Esophagus muscularis mucosa (tissue), 4 donors: ENCODE results near the gene HOXC10.

Source experiments
- EP300 ChIP-seq: sonication (generic); formaldehyde crosslinking; IDR thresholded peaks from one replicate; pipeline ENCODE4 v1.6.1; 2017; ENCODE audit warnings: antibody characterized with exemption
- POLR2A ChIP-seq: fragments of 450-650 bp; IDR thresholded peaks from one replicate; pipeline ENCODE4 v1.6.1; 2017; ENCODE audit warnings: antibody characterized with exemption, moderate library complexity, mild to moderate bottlenecking, low read depth
- POLR2AphosphoS5 ChIP-seq, 2 donors: sonication (generic); formaldehyde crosslinking; IDR thresholded peaks; one replicate each; pipeline ENCODE4 v1.6.1; 2017; ENCODE audit warnings: antibody characterized with exemption in 2 of 2
- TF ChIP-seq, protein P1 (sequence below), 3 experiments: fragments of 200-600 bp in 2 of 3; fragments of 450-650 bp in 1 of 3; sonication (generic) in 2 of 3; IDR thresholded peaks; one replicate each; pipeline ENCODE4 v1.5.1; 2017 to 2019; ENCODE audit warnings: antibody characterized with exemption in 3 of 3, mild to moderate bottlenecking in 2 of 3, moderate library complexity in 1 of 3

GRCh38 chr12:53944907-53945847 lies 39.8 kb upstream of the HOXC10 start:
- TF ChIP-seq, protein P1, sequence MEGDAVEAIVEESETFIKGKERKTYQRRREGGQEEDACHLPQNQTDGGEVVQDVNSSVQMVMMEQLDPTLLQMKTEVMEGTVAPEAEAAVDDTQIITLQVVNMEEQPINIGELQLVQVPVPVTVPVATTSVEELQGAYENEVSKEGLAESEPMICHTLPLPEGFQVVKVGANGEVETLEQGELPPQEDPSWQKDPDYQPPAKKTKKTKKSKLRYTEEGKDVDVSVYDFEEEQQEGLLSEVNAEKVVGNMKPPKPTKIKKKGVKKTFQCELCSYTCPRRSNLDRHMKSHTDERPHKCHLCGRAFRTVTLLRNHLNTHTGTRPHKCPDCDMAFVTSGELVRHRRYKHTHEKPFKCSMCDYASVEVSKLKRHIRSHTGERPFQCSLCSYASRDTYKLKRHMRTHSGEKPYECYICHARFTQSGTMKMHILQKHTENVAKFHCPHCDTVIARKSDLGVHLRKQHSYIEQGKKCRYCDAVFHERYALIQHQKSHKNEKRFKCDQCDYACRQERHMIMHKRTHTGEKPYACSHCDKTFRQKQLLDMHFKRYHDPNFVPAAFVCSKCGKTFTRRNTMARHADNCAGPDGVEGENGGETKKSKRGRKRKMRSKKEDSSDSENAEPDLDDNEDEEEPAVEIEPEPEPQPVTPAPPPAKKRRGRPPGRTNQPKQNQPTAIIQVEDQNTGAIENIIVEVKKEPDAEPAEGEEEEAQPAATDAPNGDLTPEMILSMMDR (IDR thresholded peaks at IDR 0.05): no peak
- no peak for TF ChIP-seq POLR2A
- no peak for TF ChIP-seq POLR2AphosphoS5 (IDR thresholded peaks at IDR 0.05)
- TF ChIP-seq EP300: no peak
